Lower lobe of right lung (tissue), 2 donors: ENCODE results near the gene SBSN. TPM values are rescaled to one million over a fixed set of nuclear protein-coding genes. Genes with fewer than 3 reads are reported as not detected.
A peak's percentile ranks its signal among the peaks of the same experiment; 100 is the strongest.

Experiments
- ATAC-seq, 2 donors: fragments of 200-7000 bp; cut with Tn5 transposase; one replicate each; pipeline ENCODE4 v1.9.1; 2020 to 2022; ENCODE audit warnings: mild to moderate bottlenecking in 2 of 2, moderate library complexity in 2 of 2
- DNase-seq: peaks from one replicate; pipeline ENCODE4 v3.0.0-alpha.2; 2020
- H3K27ac ChIP-seq: fragments of 200-600 bp; one replicate; pipeline ENCODE4 v1.8.0; 2022
- H3K27me3 ChIP-seq: fragments of 200-600 bp; one replicate; pipeline ENCODE4 v1.8.0; 2022; ENCODE audit warnings: low read depth
- H3K36me3 ChIP-seq: fragments of 200-600 bp; one replicate; pipeline ENCODE4 v1.8.0; 2022; ENCODE audit warnings: mild to moderate bottlenecking
- H3K4me1 ChIP-seq: fragments of 200-600 bp; one replicate; pipeline ENCODE4 v1.8.0; 2022
- H3K4me3 ChIP-seq: fragments of 200-600 bp; one replicate; pipeline ENCODE4 v1.8.0; 2022; ENCODE audit warnings: mild to moderate bottlenecking
- H3K9me3 ChIP-seq: fragments of 200-600 bp; one replicate; pipeline ENCODE4 v1.8.0; 2022
- intact Hi-C: fragments of 100-400 bp; cut with DNase I; formaldehyde crosslinking; loops from one replicate; pipeline ENCODE4 v1.11.0; 2022
- total RNA-seq: library from RNA; stranded (reverse); fragmentation: NEBNext Ultra II Directional; extraction: Animal tissue kit (Norgen Biotek cat#: 25700); gene quantifications from one replicate; pipeline ENCODE4 v1.2.1, GENCODE V29; 2021
- TF ChIP-seq, protein P1 (sequence below): fragments of 200-600 bp; IDR thresholded peaks from one replicate; pipeline ENCODE4 v1.8.0; 2022; ENCODE audit warnings: antibody characterized with exemption, mild to moderate bottlenecking
- donor health status: DM: no; HTN: yes; CAD: no; lungs with severe emphysema.

Gene SBSN
- total RNA-seq, 1 donor from 2014 or later: not detected

DNA sequence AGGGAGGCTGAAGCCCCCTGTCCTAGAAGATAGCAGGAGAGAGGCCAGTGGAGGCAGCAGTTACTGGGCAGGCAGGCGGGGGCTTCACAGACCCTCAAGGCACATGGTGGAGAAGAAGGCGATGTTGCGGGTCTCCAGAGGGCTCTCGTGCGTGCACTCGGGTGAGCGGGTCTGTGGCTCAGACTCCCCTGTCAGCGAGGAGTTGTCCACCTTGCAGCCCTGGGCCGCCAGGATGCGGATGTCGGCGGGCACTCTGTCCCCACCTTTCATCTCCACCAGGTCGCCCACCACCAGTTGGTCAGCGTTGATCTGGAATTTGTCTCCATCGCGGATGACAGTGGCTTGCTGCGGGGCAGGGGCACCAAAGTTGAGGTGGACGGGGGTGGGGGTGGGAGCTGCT is 32.2 kb upstream of the SBSN start:
- Histone ChIP-seq H3K9me3 (no peaks in the 10 kb centered on the region), H3K27ac (no peak overlapping the region), H3K4me3 (no peak overlapping the region), H3K27me3 (peaks cover 37% of the 10 kb centered on the region), H3K36me3 (no peaks in the 10 kb centered on the region), H3K4me1 (peaks cover 7% of the 10 kb centered on the region)
- no peak for ATAC-seq
- intact Hi-C loops: no loop called here
- TF ChIP-seq, protein P1, sequence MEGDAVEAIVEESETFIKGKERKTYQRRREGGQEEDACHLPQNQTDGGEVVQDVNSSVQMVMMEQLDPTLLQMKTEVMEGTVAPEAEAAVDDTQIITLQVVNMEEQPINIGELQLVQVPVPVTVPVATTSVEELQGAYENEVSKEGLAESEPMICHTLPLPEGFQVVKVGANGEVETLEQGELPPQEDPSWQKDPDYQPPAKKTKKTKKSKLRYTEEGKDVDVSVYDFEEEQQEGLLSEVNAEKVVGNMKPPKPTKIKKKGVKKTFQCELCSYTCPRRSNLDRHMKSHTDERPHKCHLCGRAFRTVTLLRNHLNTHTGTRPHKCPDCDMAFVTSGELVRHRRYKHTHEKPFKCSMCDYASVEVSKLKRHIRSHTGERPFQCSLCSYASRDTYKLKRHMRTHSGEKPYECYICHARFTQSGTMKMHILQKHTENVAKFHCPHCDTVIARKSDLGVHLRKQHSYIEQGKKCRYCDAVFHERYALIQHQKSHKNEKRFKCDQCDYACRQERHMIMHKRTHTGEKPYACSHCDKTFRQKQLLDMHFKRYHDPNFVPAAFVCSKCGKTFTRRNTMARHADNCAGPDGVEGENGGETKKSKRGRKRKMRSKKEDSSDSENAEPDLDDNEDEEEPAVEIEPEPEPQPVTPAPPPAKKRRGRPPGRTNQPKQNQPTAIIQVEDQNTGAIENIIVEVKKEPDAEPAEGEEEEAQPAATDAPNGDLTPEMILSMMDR: no peak
- no peak for DNase-seq

- peaks cover 7% of the 10 kb centered on the region for H3K4me1 ChIP-seq
- intact Hi-C loops: no loop called here
- no peak for ATAC-seq
- H3K27me3 ChIP-seq: peaks cover 37% of the 10 kb centered on the region
- H3K36me3 ChIP-seq: no peaks in the 10 kb centered on the region
- H3K9me3 ChIP-seq: no peaks in the 10 kb centered on the region
- DNase-seq: no peak
- TF ChIP-seq, protein P1: no peak
- H3K27ac ChIP-seq: no peak overlapping the region
- H3K4me3 ChIP-seq: no peak overlapping the region
These were observed 31.7 kb upstream of the SBSN start for GRCh38 chr19:35559781-35560180.

DNA sequence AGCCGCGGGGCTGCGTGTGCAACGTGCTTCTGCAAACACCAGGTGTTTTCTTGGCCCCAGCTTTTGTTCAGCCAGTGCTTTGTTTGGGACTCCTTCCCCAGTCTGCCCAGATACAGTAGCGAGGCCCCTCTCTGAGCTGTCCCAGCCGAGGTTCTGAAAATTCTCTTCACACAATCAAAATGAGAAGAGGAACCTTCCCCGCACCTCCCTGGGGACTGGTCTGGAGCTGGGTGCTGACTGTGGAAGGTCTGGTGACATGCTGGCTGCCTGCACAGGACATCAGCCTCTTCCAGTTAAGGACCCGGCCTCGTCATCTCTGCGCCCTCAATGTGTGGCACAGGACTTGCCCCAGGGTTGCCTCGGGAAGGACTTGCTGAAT is 31.2 kb upstream of the SBSN start:
- Histone ChIP-seq H3K4me1 (peaks cover 7% of the 10 kb centered on the region), H3K27ac (no peak overlapping the region), H3K9me3 (no peaks in the 10 kb centered on the region), H3K27me3 (peaks cover 37% of the 10 kb centered on the region), H3K4me3 (no peak overlapping the region), H3K36me3 (no peaks in the 10 kb centered on the region)
- ATAC-seq: no peak
- intact Hi-C loops: no loop called here
- DNase-seq: no peak
- TF ChIP-seq, protein P1: no peak

DNA sequence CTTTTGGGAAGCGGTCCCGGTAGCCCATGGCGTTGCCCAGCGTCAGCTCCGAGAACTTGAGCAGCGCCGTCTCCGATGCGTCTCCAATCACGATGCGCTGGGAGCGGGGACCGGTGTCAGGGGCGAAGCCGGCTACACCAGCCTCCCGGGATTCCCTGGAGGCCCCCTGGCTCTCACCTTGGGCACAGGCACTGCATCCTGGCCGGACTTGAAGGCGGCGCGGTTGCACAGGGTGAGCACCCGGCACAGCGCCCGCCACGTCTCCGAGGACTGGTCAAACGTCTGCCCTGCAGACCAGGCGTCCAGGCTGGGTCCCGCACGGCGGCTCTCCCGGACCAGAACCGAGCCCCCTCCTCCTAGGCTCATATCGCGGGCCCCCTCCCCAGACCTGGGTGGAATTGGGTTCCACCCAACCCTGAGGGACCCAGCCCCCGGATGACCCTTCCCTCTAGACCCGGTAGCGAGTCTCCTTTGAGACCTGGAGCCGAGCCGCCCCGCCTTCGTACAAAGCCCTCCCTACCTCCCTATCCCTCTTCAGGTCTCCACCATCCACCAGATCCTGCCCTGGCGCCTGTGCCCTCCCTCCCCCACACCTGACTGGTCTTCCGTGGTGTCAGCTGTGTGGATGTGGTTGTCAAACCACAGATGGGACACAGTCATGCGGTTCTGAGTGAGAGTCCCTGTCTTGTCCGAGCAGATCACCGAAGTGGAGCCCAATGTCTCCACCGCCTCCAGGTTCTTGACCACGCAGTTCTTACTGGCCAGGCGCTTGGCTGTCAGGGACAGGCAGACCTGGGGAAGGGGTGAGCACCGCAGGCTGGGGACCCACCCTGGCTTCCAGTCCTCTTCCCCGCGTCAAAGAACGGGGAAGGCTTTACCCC is 30.5 kb upstream of the SBSN start:
- Histone ChIP-seq H3K27me3 (peaks cover 37% of the 10 kb centered on the region), H3K4me1 (peaks cover 7% of the 10 kb centered on the region), H3K4me3 (peak overlapping the region; percentile 48), H3K27ac (no peak overlapping the region), H3K9me3 (no peaks in the 10 kb centered on the region), H3K36me3 (no peaks in the 10 kb centered on the region)
- peak in 1 of 2 donors; percentile 5 for ATAC-seq
- DNase-seq: no peak
- TF ChIP-seq, protein P1: no peak
- intact Hi-C loops: no loop called here

DNA sequence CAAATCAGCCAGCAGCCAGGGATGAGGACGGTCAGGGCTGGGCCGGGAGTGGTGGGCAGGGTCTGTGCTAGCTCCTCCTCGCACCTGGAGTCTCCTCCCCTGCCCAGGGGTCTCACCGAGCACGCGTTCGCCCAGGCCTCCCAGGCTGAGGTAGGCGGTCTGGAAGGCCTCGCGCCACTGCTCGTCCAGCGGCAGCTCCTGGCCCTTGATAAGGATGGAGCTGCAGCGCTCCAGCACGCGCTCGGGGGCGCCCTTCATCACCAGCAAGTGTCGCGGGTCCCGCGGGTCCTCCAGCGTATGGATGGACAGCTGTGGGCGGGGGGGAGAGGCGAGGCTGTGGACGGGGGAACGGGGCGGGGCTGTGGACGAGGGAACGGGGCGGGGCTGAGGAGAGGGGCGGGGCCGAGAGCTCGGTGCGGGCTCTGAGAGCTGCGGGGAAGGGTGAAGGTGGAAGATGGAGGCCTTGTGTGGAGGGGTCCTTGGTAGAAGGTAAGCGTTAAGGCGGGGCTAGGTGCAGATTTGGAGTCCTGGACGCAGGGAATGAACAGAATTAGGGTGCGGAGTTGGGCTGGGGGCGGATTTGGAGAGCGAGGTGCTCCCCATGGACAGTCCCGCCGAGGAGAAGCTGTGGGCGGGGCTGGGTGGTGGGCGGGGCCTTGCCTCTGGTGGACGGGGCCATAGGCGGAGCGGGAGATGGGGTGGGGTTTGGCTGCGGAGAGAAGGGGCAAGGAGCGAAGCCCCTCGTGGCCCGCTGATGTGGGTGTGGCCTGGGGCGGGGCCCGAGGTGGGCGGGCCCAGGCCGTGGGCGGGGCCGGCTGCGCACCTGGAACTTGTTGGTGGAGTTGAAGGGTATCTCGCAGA is 29.7 kb upstream of the SBSN start:
- ATAC-seq (peak; percentile 66 to 79), DNase-seq (peak; percentile 79)
- H3K27me3 ChIP-seq: peaks cover 37% of the 10 kb centered on the region
- H3K4me1 ChIP-seq: peaks cover 7% of the 10 kb centered on the region
- peak overlapping the region; percentile 48 for H3K4me3 ChIP-seq
- TF ChIP-seq, protein P1: no peak
- H3K27ac ChIP-seq: no peak overlapping the region
- intact Hi-C loops: no loop called here
- H3K9me3 ChIP-seq: no peaks in the 10 kb centered on the region
- no peaks in the 10 kb centered on the region for H3K36me3 ChIP-seq
